GM19043 (cell line): ENCODE results near the gene ARL5B.

Source experiments
- ATAC-seq: cut with Tn5 transposase; IDR thresholded peaks from one replicate; pipeline ENCODE4 v1.9.1; 2021; ENCODE audit warnings: low read depth; ENCODE audit not compliant: unreplicated experiment

ARL5B gene

GRCh38 chr10:18699849-18700840, 40.9 kb downstream of the ARL5B start:
- ATAC-seq, result no peak

GRCh38 chr10:18703521-18703920, 44.3 kb downstream of the ARL5B start:
- no peak for ATAC-seq

GRCh38 chr10:18710201-18710653, 51.0 kb downstream of the ARL5B start:
- ATAC-seq, result no peak

GRCh38 chr10:18713077-18713476, 53.8 kb downstream of the ARL5B start:
- no peak for ATAC-seq

GRCh38 chr10:18718991-18719390, 59.8 kb downstream of the ARL5B start:
- no peak for ATAC-seq

GRCh38 chr10:18719811-18720210, 60.6 kb downstream of the ARL5B start:
- ATAC-seq, result no peak

GRCh38 chr10:18721067-18721466, 61.8 kb downstream of the ARL5B start:
- ATAC-seq, result no peak

- ATAC-seq, result no peak
Observed at GRCh38 chr10:18723801-18724200, 64.6 kb downstream of the ARL5B start.
